Left forelimb (tissue), 1 donor: Measurements from ENCODE around the gene NOCT.
"Not testable (repeated sequence)": the region's sequence is repeated elsewhere in the genome, so short reads cannot be mapped to it uniquely, and the experiment has no call there.

Experiments
- DNase-seq: peaks from one replicate; pipeline ENCODE4 v3.0.0-alpha.2; 2018; ENCODE audit warnings: low spot score

Gene NOCT, protein sequence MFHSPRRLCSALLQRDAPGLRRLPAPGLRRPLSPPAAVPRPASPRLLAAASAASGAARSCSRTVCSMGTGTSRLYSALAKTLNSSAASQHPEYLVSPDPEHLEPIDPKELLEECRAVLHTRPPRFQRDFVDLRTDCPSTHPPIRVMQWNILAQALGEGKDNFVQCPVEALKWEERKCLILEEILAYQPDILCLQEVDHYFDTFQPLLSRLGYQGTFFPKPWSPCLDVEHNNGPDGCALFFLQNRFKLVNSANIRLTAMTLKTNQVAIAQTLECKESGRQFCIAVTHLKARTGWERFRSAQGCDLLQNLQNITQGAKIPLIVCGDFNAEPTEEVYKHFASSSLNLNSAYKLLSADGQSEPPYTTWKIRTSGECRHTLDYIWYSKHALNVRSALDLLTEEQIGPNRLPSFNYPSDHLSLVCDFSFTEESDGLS

DNA sequence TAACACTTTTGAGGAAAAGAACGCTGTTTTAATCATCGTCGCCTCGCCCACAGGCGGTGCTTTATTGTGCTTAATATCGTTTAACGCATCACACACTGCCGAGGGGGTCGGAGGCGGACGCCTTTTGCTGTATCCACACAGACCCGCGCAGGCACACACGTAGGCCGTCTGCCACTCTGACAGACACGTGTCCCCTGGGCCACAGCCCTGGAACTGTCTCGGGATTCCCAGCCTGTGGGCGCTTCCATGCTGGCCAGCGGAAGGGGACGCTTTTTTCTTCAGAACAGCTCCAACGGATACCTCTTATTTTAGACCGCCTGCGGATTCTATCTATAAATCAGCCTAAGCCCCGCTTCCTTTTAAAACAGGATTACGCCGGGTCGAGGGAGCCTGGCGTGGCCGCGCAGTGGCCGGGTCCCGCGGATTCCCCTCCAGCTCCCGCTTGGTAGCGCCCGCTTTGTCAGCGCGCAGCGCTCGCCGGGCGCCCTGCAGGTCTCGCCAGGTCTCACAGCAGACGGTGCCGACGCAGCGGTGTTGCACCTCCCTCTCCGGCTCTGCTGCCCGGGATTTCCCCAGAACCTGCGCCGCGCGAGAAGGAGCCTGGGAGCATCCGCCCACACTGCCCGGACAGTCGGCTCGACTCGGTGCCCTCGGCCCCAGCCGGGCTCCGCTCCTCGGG is at the start of gene NOCT:
Gene NOCT, plus strand, starts transcription at position 513 of the 679 bp plus-strand sequence. CDS start 201 bp downstream, outside the sequence.
- DNase-seq, result peak; percentile 94

DNA sequence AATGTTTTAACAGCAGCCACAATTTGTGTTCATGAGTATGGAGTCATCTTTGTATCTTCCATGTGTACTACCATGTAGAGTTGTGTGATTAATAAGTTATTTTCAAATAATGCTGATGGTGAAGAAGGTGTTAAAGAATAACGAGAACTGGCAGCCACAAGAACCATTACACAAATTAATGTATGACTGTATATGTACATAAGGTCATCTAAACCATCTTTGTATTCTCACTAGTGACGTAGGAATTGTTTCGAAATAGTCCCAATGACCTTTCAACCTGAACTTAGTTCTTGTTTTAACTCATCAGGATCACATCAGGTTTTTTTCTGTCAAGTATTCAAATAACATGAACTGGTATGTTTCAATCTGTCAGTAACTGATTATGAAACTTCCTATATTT is 48.3 kb upstream of the NOCT start:
- no peak for DNase-seq

DNA sequence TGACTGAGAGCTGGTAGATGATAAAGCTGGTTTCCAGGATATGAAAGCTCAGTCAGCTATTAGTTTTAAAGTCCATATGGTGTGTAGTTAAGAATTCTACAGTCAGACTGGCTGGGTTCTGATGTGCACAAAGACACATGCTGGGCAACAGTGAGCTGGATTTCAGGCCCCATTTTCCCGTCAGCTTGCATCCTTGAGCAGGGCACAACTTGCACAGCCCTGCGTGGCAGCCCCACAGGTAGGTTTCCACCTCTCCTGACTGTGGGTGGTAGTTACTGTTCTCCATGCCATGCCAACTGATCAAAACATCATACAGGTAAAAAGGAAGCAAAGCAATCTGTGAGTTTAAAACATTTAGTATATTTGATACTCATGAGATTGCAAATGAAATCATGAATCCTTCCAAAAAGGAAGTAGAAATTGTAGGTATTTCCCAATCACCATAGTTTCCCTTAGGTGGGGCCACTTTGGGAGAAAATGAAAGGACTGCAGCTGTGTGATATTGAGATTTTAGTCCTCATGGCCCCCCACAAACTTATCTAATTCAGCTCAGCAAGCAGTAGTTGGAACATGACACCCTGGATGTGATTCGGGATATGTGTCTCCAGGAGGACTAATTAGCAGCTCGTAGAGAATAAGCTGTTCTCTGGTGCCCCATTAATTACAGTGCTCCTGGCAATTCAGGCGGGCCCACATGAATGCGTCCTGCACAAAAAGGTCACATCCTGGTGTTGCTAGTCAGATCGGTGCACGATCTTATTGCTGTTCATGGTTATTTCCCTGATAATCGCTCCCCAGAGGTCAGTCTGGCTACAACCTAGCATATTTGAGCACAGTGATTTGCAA is 42.4 kb upstream of the NOCT start:
- no peak for DNase-seq

GRCh38 chr4:138975225-138975624 is 40.4 kb upstream of the NOCT start:
- DNase-seq, result no peak

- no peak for DNase-seq
These were observed 39.1 kb upstream of the NOCT start for GRCh38 chr4:138976526-138976925.

GRCh38 chr4:138977524-138977923 is 38.1 kb upstream of the NOCT start:
- no peak for DNase-seq

GRCh38 chr4:138978028-138978585 is 37.5 kb upstream of the NOCT start:
- no peak for DNase-seq

DNA sequence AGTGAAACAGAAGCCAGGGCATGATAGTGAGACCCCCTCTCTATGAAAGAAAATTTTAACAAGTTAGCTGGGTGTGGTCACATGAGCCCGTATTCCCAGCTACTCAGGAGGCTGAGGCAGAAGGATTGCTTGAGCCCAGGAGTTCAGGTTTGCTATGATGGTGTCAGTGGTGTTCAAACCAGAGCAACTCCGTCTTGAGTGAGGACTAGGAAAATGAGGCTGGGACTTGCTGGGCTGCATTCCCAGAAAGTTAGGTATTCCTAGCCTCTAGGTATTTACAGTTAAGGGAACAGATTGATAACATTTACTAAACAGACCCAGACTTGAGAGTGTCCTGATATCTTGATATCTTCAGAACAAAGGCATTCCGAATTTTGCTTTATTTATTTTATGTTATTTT is 37.0 kb upstream of the NOCT start:
- DNase-seq, result no peak

DNA sequence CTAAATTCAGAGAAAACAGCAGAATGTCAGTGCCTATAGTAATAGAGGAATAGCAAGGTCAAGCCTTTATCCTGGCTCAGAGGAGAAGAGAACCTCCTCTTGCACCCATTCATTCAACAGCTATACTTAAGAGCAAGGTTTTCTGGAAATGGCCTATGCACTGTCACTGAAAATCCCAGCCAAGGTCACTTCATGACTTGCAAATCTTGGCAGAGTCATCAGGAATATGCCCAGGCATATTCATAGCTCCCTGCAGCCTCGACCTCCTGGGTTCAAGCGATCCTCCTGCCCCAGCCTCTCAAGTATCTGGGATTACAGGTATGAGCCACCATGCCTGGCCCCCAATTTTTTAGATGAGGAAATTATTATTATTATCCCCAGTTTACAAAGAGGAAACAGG is 35.8 kb upstream of the NOCT start:
- DNase-seq, result no peak

GRCh38 chr4:138981930-138982390 is 33.6 kb upstream of the NOCT start:
- no peak for DNase-seq

GRCh38 chr4:138982754-138983153 is 32.8 kb upstream of the NOCT start:
- DNase-seq, result no peak

- DNase-seq, result no peak
These were observed 31.9 kb upstream of the NOCT start for GRCh38 chr4:138983690-138984089.

DNA sequence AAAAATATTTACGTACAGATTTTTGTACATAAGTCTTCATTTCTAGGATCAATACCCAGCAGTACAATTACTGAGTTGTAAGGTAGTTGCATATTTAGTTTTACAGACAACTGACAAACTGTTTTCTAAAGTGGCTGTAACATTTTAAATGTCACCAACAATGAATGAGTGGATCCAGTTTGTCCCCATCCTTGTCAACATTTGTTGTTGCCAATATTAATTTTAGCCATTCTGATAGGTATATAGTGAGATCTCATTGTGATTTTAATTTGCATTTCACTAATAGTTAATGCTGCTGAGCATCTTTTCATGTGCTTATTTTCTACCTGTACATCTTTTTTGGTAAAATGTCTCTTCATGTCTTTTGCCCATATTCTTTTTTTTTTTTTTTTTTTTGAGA is 30.9 kb upstream of the NOCT start:
- no peak for DNase-seq

DNA sequence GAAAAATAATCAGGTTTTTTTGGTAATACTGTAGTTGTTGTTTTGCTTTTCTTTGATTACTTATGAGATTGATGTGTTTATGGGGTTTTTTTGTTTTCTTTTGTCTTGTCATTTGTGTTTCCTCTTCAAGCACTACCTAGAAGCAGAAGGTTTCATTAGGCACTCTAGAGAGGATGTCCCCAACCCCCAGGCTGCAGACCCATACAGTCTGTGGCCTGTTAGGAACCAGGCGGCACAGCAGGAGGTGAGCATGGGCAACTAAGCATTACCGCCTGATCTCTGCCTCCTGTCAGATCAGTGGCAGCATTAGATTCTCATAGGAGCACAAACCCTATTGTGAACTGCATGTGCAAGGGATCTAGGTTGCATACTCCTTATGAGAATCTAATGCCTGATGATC is 22.9 kb upstream of the NOCT start:
- no peak for DNase-seq

- DNase-seq, result no peak
These were observed 19.5 kb upstream of the NOCT start for GRCh38 chr4:138996090-138996489.

DNA sequence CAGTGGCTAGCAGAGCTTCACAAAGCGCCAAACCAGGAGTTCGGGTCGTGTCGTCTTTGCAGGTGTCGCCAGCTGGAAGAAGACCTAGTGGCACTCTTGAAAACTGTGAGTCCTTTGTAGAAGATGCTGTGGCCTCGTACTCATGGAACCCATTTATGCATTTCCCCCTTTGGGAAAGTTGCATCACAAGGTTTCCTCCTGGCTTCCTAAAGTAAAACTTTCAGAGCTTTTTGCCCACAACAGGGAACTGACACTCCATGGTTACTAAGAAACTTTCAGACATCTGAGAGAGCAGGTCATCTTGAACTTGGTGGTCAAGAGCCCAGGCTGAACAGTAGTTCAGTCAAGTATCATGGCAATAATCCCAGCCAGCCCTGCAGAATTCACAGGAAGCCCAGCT is 15.9 kb upstream of the NOCT start:
- no peak for DNase-seq

GRCh38 chr4:139000134-139000533 is 15.4 kb upstream of the NOCT start:
- DNase-seq, result not testable (repeated sequence)

DNA sequence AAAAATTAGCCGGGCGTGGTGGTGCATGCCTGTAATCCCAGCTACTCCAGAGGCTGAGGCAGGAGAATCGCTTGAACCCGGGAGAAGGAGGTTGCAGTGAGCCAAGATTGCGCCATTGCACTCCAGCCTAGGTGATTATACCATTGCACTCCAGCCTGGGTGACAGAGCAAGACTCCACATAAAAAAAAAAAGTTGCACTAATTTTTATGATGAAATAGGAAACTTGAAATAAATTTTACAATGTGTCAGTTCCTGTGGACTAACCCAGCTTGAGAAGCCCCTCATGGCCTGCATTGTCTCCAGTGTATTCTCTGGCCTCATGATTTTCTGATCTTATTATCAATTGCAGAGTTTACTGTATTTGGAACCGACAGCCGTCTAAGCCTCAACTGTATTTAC is 14.2 kb upstream of the NOCT start:
- not testable (repeated sequence) for DNase-seq

- DNase-seq, result not testable (repeated sequence)
These were observed 11.9 kb upstream of the NOCT start for GRCh38 chr4:139003668-139004067.

GRCh38 chr4:139005774-139006173 is 9.8 kb upstream of the NOCT start:
- no peak for DNase-seq

- no peak for DNase-seq
These were observed 7.9 kb upstream of the NOCT start for GRCh38 chr4:139007640-139008039.

DNA sequence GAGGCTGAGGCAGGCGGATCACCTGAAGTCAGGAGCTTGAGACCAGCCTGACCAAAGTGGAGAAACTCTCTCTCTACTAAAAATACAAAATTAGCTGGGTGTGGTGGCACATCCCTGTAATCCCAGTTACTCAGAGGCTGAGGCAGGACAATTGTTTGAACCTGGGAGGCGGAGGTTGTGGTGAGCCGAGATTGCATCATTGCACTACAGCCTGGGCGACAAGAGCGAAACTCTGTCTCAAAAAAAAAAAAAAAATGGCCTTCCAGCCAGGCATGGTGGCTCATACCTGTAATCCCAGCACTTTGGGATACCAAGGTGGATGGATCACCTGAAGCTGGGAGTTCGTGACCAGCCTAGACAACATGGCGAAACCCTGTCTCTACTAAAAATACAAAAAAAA is 7.3 kb upstream of the NOCT start:
- DNase-seq, result not testable (repeated sequence)
